ENCODE results near the gene OCA2.

The OCA2 gene

DNA sequence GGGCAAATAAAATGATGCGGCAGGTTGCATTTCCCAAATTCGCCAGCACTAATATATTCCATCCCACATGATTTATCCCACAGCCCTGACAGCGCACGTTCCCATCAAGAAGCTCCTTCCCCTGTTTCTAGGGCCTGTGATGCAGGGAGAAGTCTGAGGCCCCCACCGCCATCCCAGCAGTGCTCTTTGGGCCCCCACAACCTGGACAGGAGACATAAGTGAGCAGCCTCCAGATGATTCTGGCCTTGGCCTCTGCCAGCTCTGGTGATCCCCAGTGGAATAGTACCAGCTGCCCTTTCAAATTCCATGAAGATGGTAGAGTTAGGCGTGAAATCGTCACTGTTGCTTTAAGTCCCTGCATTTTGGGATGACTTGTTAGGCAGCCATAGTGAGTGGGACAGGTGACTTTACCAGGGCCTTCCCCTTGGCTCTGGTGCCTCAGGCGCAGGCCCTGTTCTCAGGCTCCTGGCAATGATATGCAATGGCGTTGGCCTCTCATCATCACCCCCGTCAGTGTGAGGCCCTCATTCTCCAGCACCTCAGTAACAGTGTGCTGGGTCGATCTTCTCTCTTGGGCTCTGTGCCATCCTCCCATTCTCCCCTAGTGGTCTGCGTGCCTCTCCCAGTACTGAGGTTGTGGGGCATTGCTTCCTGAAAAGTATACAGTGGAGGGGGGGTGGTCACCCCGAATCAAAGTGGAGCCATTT lies 263.7 kb downstream of the OCA2 start:
- no peak for DNase-seq

DNA sequence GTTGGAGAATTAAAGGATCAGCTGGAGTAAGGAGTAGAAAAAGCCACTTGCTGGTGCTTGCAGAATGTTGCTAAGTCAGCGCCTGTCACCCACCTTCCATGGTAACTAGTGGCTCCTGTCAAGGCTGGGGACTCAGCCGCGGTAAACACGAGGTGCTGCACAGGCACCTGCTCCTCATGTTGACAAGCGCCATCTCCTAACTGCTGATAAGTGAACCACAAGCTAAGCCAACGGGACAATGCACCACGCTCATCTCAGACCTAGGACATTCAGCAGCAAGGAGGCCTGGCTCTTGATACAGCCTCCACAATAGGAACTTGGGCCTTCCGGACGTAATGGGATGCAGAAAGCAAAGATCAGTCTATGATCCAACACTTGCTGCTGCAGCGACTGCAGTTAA lies 264.4 kb downstream of the OCA2 start:
- no peak for DNase-seq

DNA sequence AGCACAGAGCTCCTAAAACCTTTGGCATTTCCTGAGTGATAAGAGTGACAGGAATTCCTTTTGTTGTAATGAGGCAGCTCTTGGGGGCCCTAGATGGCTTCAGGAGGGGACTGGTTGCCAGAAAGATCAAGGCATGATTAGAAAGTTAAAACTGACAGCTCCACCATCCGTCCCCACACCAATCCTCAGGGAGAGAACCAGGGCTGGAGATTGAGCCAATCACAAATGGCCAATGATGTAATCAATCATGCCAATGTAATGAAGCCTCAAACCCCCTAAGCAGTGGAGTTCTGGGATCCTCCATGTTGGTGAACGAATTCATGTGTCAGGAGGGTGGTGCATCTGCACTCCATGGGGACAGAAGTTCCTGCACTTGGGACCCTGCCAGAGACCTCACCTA lies 265.1 kb downstream of the OCA2 start:
- DNase-seq: no peak

DNA sequence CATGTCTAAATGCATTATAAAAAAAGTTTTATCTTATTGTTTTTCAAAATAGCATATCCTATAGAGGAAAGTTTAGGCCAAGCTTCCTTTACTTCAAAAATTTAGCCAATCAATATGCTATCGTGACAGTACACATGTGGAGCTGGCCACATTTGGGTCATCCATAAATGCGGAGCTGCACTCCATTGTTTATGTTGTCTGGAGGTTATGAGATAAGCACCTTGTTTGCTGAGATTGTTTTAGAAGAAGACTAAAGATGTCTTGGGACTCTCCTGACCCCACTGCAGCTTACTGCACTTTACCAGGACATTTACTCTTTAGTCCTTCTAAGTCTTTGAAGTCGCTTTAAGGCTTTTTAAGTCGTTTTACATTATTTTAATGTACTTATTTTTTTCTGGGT lies 265.9 kb downstream of the OCA2 start:
- no peak for DNase-seq

DNA sequence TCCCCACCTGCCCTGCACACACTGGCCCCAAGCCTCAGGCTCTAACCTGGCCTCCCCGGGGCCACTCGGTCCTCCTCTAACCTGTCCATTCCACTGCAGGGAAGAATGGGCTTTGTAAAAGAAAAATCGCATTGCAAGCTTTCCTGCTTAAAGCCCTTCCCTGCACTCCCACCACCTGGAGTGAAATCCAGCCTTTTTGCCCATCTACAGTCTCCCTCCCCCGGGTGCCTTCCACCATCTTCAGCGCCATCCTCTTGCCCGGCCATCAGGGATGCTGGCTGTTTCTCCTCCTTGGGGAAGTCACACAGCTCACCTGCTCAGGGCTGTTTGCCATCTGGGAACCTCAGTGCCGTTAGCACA lies 266.9 kb downstream of the OCA2 start:
- no peak for DNase-seq

DNA sequence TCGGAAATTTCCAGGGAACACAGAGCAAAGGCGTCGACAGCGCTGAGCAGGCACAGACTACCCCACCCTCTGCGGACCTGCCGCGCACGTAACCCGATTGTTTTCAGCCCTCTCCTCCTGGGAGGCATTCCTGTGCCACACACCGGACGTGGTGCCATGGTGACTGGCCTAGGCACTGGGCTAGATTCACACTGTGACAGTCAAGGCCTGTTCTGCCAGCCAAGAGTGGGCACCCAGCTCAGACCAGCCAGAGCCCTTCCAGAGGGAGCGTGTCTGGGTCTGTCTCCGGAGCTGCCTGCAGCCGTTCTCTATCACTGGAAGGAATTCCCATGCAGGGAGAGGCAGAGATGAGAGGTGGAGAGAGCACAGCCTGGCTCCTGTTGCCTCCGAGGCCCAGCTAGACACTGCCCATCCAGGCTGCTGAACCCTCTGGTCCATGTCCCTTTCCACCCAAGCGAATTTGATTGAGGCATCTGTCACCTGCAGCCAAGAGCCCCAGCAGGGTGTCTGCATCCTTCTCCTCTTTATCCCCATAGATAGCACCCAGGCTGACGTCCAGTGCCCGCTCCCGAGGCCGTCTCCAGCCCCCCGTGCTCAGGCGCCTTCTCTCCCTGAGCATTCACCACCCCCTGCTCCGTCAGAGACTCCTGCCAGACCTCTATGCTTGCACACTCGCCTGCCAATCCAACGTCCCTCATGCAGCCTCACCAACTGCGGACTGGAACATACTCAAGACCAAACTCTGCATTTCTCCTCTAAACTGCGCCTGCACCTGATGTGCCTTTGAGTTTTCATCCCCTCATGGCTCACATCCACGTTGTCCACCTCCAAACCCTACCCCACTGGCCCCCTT lies 267.5 kb downstream of the OCA2 start:
- DNase-seq: no peak

DNA sequence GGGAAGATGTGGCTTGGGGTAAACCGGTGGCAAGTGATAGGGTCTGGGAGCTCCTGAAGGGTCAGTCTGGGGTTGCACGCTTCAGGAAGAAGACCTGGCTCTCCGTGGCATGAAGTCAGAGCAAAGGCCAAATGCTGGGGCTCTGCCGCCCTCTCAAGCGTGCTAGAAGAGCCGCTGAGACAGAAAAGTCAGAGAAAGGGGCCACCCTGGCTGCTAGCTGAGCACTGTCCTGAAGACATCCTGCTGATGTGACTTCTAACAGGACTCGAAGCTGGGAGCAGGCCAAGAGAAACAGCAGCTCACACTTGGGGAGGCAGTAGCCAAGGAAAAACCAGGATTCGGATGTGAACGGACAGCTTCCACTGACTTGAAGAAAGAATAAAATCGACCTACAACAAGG lies 270.4 kb downstream of the OCA2 start:
- DNase-seq: no peak

DNA sequence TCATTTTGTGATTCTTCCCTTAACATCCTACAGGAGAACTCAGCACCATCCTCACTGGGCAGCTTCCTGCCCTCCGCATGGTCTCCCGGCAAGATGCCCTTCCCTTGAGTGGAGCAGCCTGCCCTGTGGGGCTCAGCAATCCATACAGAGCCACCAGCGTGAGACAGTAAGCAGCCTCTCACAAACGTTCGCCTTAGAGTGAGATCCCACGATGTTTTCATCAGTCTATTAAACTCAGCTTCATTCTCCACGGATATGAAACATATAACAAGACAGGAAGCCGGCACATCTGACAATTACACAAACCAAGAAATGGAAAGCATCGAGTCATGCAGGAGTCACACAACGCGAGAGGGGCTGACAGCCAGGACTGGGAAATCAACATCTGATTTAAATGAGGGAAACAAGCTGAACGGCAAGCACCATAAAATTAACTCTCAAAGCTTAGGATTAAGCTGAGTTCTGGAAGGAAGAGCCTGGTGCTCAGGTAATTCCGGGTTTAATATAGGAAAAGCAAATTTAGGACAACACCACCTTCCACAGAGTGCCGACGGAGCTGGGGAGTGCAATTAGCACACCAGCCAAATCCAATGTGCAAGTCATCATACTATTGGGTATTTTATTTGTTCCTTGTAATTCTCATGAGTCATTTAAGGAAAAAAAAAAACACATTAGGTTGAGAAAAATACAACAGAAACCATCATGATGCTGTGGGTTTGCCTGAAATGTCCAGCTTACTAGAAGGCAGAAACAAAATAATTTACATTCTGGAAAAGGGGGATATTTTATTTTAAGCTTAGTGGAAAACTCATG lies 272.0 kb downstream of the OCA2 start:
- no peak for DNase-seq

DNA sequence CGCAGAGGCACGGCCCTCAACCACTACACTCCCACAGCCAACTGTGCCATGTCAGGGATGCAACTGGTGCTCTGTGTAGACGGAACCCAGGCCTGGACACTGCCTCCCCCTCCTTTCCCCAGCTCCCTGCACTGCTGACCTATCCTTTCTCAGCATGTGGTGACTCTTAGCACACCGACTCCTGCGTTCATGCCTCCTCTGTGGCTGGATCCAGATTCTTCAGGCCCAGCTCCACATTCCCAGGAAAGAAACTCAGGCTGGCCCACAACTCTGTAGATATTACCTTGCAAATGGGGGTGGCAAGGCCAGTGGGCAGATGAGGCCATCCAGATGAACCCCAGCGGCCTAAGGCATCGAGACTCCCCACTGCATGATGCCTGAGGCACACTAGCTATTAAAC lies 272.7 kb downstream of the OCA2 start:
- no peak for DNase-seq

DNA sequence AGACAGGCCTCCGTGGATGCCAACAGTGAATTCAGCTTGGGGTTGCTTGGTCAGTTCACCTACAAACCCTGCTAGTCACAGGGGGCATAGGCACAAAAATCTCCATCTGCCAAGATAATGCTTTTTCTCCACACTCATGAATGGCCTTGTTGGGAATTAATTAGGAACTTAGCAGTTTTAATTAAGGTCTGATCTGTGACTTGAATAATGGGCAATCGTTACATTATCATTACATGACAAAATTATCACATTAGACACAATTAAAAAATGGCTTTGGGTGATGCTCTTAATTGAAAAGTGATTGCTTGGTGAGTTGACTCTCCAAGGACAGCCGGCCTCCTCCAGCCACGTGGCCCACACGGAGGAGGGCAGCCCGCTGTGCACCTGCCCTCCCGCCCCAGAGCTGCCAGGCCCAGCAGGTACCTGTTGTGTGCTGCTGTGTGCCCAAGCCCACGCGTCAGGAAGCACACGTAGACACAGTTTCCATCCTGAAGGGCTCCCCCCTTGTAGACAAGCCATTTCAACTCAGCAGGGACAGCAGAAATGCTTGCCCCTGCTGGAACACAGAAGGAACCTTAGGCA lies 274.2 kb downstream of the OCA2 start:
- no peak for DNase-seq

DNA sequence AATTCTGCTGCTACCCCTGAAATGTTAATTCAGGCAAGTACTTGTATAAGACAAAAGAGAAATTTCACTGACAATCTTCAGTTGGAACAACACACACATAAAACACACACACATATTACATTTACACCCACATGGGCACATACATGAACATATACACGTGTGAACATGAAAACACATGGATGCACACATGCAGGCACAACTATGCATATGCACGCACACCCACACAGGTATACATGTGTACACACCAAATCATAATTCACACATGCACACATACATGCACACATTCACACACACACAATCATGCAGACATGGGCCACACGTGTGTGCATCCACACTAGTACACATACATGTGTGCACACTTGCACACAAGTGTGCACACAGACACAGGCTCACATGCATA lies 277.8 kb downstream of the OCA2 start:
- no peak for DNase-seq

DNA sequence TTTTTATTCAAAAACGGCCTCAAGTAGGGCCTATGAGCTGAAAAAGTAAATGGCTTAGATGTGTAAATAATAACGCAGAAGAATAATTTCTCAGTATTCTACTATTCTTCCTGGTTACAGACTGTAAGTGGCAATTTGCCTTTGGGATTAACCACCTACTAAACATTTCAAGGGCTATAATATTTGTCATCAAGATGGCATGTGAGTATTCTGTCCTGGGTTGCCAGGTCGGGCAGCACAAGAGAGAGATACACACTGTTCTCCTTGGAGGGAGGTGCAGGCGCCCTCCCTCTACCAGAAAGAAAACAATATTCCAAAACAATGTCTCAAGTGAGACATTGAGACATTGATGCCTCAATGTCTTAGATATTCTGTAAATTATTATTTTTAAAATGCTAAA lies 278.4 kb downstream of the OCA2 start:
- no peak for DNase-seq

DNA sequence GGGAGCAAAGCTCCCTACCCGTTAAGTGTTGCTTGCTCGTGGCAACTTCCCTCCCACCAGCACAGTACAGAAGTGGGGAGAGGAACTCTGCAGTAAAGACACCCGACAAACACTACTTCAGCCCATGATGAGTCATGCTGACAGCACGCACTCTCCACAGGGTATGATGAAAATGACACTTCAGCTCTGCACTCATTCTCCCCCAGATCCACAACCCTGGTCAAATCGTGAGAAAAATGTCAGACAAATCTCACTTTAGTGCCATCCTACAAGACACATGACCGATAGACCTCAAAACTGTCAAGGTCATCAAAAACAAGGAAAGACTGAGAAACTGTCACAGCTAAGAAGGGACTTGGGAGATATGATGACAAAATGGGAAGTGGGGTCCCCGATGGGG lies 278.9 kb downstream of the OCA2 start:
- DNase-seq: no peak

DNA sequence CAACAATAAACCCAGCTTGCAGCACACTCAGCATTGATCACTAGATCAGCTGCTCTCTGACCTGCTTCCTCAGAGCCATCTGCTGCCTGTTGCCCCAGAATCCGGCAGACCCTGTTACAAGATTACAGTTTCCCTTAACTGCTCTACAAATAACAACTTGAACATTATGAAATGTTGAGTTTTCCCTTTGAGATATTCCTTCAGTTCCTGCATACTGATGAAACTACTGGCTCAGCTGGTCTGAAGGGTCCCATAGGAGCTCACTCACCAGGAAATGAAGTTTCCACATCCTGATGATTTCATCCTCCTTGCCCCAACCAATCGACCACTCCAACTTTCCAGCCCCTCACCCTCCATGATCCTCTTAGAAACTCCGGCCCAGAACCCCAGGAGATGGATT lies 281.9 kb downstream of the OCA2 start:
- DNase-seq: no peak

DNA sequence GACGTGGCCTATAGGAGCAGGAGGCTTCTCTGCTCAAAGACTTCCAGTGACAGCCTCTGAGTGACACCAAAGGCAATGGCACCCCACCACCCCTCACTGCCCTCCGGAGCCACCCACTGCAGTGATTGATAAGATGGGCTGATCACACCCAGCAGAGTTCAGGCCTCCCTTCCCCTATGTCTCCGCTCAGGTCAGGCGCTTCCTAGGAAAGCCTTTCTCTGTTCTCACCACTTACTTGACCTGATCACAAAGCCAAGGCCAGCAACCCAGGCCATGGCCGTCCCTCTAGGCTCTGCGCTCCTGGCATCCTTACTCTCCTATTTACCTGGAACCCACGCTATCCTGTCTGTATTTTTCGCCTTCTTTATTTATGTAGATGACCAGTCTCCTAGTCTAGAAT lies 282.3 kb downstream of the OCA2 start:
- DNase-seq: no peak

DNA sequence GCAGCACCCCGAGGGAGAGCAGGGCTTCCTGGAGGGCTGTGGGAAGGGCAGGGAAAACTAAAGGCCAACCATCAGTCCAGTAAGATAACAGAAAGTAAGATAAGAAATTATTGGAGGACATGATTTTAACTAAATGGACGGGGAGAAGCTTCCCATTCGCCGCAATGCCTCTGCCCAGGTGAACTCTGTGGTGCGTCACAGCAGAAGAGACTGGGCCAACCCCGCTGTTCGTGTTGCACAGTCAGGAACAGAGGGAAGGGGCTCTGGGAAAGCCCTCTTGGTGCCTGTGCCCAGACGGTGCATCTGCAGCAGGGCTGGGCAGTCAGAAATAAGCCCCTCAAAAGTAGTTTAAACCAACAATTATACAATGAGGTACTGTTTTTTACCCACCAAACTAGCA lies 284.1 kb downstream of the OCA2 start:
- DNase-seq: no peak

DNA sequence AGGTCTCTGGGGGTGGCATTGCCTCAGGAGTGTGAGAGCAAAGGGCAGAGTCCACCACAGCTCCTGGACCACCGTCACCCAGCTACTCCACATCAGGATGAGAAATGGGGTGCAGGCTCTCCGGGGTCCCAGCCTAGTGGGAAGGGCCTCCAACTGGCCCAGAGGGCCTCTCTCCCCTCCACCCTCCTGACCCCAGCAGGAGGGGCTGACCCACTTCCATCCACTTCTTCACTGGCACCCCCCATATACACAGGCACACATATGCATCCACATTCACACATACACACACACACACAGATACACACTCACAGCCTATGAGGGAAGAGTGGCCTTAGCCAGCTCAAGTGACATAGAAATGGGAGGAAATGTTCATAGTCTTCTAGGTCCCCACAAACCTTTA lies 286.0 kb downstream of the OCA2 start:
- DNase-seq: no peak

DNA sequence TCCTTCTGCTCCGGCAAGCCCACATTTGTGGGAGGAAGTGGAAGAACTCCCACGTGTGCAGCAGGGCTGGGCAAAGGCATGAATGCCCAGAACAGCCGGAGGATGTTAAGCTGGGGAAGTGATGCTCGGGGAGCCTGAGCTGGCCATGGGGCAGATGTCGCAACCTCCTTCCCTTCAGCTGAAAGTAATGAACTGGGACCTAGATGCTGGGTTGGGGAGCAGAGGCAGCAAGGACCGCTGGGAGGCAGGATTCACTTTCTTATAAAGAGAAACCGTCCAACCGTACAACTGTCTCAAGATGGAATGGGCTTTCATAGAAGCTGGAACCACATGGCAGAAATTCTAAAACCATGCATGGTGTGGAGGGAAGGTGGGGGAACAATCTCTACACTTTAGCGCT lies 290.9 kb downstream of the OCA2 start:
- no peak for DNase-seq

DNA sequence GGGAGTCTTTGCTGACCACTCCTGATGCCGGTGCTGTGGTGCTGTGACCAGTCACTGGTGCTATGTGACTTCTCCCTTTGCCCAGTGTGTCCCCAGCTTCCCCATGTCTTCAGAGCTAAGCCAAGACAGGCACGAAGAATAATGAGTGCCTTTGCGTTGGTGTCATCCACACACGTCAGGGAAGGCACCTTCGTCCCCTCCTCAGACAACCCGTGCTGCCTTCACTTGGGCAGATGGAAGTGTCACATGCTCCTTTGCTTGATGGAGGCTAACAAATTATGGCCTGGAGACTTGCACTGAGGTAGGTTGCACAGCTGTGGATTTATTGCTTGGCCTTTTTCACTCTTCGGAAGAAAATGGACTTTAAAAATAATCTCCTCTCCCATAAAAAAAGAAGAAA lies 291.8 kb downstream of the OCA2 start:
- no peak for DNase-seq

DNA sequence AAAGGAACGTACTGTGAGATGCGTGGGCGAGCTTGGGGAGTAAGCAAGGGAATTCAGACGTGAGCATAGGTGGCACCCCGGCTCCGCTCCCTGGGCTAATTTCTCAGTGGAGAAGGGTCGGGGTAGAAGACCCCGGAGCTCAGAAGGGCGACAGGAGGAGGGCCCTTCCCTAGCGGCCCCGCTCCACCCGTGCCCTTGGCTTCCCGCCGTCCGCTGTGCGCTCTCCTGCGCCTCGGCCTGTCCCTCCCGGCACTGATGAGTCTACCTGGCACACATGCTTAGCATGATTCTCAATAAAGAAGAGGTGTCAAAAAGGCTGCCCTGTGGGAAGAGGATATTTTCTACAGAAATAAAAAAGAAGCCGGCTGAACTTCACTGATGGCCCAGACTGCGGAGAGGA lies 292.7 kb downstream of the OCA2 start:
- DNase-seq: no peak

DNA sequence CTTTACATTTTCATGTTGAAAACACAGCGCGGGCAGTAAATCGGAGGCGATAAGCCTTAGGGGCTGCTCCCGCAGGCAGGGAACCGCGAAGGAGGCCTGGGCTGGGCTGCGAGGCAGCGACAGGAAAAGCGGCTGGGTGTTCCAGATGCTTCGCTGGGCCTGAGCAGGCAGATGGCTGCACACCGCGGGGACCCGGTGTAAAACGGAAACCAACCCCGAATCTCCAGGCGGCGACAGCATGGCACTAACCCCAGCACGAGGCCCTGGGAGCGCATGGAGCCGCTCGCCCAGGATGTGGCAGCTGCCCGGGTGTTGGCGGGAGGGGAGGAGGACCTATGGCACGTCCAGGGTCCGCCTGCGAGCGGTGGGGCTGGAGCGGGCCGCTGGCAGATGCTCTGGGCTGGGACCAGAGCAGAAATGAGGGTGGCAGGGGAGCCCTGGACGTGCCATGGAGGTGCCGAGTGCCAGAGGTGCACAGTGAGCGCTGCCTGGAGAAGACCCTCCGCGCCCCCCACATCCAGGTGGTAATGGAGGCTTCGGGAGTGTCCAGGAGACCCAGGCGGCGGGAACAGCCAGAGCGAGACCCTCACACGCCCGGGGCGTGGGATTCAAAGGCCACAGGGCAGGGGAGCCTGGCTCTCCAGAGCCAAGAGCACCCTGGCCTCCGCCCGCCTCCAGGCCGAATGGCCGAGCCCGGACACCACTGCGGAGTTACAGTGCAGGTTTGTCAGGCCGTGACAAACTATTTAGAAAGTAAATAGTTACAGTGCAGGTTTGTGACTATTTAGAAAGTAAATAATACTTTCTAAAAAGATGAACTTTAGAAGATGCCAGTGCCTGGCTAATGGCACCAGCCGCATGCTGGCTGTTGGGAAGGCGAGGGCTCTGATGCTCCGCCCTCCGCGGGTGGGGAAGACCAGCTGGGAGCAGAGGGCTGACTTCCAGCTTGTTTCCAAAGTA lies 293.6 kb downstream of the OCA2 start:
- DNase-seq: no peak

DNA sequence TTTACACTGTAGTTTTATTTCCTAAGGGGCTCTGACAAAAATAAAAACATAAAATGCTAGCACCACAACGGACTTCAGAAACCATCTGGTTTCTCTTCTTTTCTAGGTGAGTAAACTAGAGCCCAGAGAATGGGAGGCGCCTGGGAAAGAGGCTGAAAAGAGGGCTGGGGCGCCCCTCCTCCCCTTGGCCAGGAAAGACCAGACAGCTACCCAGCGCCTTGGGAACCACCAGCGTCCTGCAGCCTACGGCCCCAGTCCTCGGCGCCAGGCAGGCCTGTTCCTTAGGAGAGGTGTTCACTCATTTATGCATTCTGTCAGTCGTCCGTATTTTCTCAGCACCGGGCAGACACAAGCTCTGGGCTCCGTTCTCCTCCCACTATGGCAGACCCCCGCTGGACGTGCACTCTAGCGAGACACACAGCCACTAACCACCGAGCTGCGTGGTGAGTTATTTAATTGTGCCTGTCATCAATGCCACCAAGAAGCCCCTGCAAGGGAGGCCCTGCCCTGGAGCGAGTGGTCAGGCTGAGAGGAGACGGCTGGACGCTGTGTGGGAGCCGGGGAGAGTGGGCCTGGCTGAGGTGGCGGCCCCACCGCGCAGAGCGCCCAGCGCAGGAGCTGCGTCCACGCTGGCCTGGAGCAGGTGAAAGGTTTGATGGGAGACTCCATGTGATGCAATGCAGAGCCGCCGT lies 294.4 kb downstream of the OCA2 start:
- DNase-seq: no peak

All from NCI-H1436 (cell line).